GM10248 (cell line): Measurements from ENCODE around the gene LRRC66.

Experiments
- CTCF ChIA-PET: fragments of 300-600 bp; sonication (Branson Sonifier 250); formaldehyde crosslinking; extraction: SDS; loops from one replicate; lab custom pipeline; 2021; ENCODE audit warnings: antibody characterized with exemption; lab: Yijun Ruan, JAX
- POLR2A ChIA-PET: fragments of 350-650 bp; sonication (Branson Sonifier 250); formaldehyde crosslinking; extraction: SDS; loops from one replicate; lab custom pipeline; 2020; ENCODE audit warnings: antibody characterized with exemption; lab: Yijun Ruan, JAX
- DNase-seq: peaks from one replicate; pipeline ENCODE4 v3.0.0; 2012; ENCODE audit errors: extremely low spot score
- TF ChIP-seq, protein P1 (sequence below): IDR thresholded peaks from 2 replicates; pipeline ENCODE4 v1.5.1; 2012; ENCODE audit warnings: mild to moderate bottlenecking, low read depth; ENCODE audit errors: extremely low read depth, missing control alignments, control extremely low read depth

Gene LRRC66

DNA sequence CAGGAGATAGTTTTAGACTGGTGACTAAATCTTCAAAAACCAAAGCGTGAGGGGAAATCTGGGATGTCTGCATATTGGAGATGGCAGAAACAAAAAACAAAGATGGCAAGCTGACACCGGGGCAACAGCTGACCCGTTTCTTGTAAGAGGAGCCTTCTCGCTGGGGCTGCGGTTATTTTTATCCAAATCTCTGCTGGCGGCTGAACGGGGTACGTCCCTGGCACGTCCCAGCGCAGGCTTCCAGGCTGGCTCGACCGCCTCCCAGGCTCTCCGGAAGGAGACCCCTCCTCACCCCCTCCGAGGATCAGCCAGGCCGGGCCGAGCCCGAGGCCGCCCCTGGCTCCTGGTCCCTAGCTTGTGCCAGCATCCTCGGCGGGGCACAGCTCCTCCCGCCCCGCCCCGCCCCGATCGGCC is 17.5 kb upstream of the LRRC66 start:
- DNase-seq: no peak
- TF ChIP-seq, protein P1, sequence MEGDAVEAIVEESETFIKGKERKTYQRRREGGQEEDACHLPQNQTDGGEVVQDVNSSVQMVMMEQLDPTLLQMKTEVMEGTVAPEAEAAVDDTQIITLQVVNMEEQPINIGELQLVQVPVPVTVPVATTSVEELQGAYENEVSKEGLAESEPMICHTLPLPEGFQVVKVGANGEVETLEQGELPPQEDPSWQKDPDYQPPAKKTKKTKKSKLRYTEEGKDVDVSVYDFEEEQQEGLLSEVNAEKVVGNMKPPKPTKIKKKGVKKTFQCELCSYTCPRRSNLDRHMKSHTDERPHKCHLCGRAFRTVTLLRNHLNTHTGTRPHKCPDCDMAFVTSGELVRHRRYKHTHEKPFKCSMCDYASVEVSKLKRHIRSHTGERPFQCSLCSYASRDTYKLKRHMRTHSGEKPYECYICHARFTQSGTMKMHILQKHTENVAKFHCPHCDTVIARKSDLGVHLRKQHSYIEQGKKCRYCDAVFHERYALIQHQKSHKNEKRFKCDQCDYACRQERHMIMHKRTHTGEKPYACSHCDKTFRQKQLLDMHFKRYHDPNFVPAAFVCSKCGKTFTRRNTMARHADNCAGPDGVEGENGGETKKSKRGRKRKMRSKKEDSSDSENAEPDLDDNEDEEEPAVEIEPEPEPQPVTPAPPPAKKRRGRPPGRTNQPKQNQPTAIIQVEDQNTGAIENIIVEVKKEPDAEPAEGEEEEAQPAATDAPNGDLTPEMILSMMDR: no peak
- POLR2A ChIA-PET: no interaction called here
- CTCF ChIA-PET: interaction anchor here (0.7 to 1.8 kb wide), 3 partner anchors 11 to 195 kb away, joined by 3 to 5 read pairs (median 4); partner anchors contain the start of gene DCUN1D4

- POLR2A ChIA-PET: no interaction called here
- CTCF ChIA-PET: interaction anchor here (0.7 to 1.8 kb wide), 4 partner anchors 11 to 195 kb away, joined by 3 to 5 read pairs (median 4); partner anchors contain the start of gene DCUN1D4
- TF ChIP-seq, protein P1: no peak
- no peak for DNase-seq
Observed at GRCh38 chr4:52036886-52037530, 16.8 kb upstream of the LRRC66 start.

DNA sequence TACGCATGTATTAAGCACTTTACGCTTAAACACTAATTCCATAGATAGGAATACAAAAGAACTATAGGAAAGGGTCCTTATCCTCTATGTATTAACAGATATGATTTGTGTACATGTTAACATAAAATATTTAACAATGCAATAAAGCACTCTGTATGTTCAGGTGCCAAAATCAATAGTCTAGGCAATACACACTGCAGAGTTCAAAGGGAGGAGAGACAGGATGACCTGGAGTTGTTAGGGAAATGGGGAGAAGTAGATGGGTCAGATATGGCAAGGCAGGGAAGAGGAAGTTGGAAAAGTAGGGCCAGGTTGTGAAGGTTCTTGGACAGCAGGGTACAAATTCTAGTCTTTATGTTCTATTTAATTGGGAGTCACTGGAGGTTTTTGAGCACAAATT is 15.0 kb upstream of the LRRC66 start:
- TF ChIP-seq, protein P1: no peak
- CTCF ChIA-PET: interaction anchor here (0.8 kb wide), 1 partner anchor 18 kb away, joined by 3 read pairs; no protein-coding TSS in a partner anchor
- no peak for DNase-seq
- POLR2A ChIA-PET: no interaction called here

DNA sequence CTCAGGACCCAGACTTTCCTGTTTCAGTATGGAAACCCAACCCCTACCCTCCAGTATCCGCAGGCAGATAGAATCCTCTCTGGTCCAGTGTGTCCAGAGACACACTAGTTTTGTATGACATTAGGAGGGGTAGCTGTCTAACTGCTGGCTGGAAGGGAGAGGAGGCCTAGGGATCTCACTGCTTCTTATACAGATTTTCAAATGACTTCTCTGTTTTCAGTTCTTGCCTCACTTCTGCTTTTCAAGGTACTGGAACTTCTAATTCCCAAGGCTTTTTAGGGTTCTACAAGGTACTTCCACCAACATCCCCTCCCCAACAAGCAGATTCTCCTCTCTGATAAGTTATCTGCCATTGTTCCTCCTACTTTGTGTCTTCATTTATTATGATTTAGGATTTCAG is 11.8 kb upstream of the LRRC66 start:
- DNase-seq: no peak
- TF ChIP-seq, protein P1: no peak
- POLR2A ChIA-PET: no interaction called here
- CTCF ChIA-PET: no interaction called here

DNA sequence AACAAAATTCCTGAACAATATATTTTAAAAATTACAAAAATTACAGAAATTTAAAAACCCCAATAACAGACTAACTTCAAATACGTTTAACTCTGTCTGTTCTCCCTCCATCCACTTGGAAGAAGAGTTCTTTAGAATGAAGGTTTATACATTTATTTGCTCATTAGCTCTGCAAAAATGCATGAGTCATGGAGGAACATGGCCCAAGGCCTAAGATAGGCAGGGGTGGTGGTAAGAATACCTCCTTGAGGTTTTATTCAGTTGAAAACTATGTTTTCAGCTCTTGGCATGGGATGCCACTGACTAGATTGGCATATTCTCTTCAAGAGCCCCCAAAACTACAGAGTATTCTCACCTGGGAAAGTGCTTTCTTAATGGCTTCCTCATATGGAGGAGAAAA is 8.8 kb upstream of the LRRC66 start:
- DNase-seq: no peak
- CTCF ChIA-PET: interaction anchor here (0.7 kb wide), 1 partner anchor 13 kb away, joined by 3 read pairs; no protein-coding TSS in a partner anchor
- TF ChIP-seq, protein P1: no peak
- POLR2A ChIA-PET: no interaction called here

DNA sequence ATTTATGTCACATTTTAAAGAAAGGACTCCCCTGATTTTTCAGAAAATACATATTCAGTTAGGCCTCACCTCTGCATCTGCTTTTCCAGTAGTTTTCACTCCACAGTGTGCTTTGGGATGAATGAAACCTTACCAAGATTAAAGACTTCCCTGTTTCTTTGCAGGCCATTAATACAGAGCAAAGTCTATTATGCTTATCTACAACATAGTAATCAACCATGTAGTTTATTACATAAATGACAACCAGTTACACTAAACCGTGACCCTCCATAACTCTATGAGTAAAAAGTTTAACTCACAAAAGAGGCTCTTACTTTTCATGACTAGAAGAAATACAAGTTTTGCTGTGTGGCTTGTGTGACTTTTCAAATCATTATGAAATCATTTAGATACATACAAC is 2.3 kb downstream of the LRRC66 start:
- CTCF ChIA-PET: no interaction called here
- TF ChIP-seq, protein P1: no peak
- POLR2A ChIA-PET: no interaction called here

More for the DNA sequence above, 2.3 kb downstream of the LRRC66 start:
- no peak for DNase-seq
